NCI-H1436 (cell line): Measurements from ENCODE around the gene MFAP3L.
"Not testable (repeated sequence)": the region's sequence is repeated elsewhere in the genome, so short reads cannot be mapped to it uniquely, and the experiment has no call there.

Experiments
- DNase-seq: peaks from one replicate; lab custom pipeline; 2025; lab: John Stamatoyannopoulos, UW

The MFAP3L gene

GRCh38 chr4:170026253-170027021, at the start of gene MFAP3L:
TSS of gene MFAP3L (minus strand) at chr4:170026395. CDS start at chr4:170005877, 20,518 bp downstream.
- peak; percentile 78 for DNase-seq

- DNase-seq = no peak
Observed at GRCh38 chr4:170071196-170071595, 45.0 kb upstream of the MFAP3L start.

GRCh38 chr4:170068438-170069128, 42.4 kb upstream of the MFAP3L start:
- no peak for DNase-seq

GRCh38 chr4:170059421-170059820, 33.2 kb upstream of the MFAP3L start:
- DNase-seq = no peak

- DNase-seq = no peak
Observed at GRCh38 chr4:170058826-170059225, 32.6 kb upstream of the MFAP3L start.

GRCh38 chr4:170057866-170058265, 31.7 kb upstream of the MFAP3L start:
- DNase-seq = no peak

GRCh38 chr4:170052919-170053318, 26.7 kb upstream of the MFAP3L start:
- DNase-seq = no peak

- DNase-seq = no peak
Observed at GRCh38 chr4:170051402-170051801, 25.2 kb upstream of the MFAP3L start.

- no peak for DNase-seq
Observed at GRCh38 chr4:170049766-170050165, 23.6 kb upstream of the MFAP3L start.

GRCh38 chr4:170047771-170048354, 21.7 kb upstream of the MFAP3L start:
- peak; percentile 41 for DNase-seq

- not testable (repeated sequence) for DNase-seq
Observed at GRCh38 chr4:170046156-170046555, 20.0 kb upstream of the MFAP3L start.

- DNase-seq = no peak
Observed at GRCh38 chr4:170040031-170040680, 14.0 kb upstream of the MFAP3L start.

- no peak for DNase-seq
Observed at GRCh38 chr4:170038769-170039168, 12.6 kb upstream of the MFAP3L start.

GRCh38 chr4:170038232-170038631, 12.0 kb upstream of the MFAP3L start:
- DNase-seq = no peak

GRCh38 chr4:170037481-170037880, 11.3 kb upstream of the MFAP3L start:
- DNase-seq = no peak

- no peak for DNase-seq
Observed at GRCh38 chr4:170035845-170036244, 9.7 kb upstream of the MFAP3L start.

- DNase-seq = no peak
Observed at GRCh38 chr4:170035231-170035630, 9.0 kb upstream of the MFAP3L start.

- DNase-seq = no peak
Observed at GRCh38 chr4:170033999-170034398, 7.8 kb upstream of the MFAP3L start.

- DNase-seq = no peak
Observed at GRCh38 chr4:170030121-170030520, 3.9 kb upstream of the MFAP3L start.

- DNase-seq = peak; percentile 89
Observed at GRCh38 chr4:170027181-170027829, 1.1 kb upstream of the MFAP3L start.

- DNase-seq = no peak
Observed at GRCh38 chr4:170025523-170026252, 507 bp downstream of the MFAP3L start.
